Mammary epithelial cell (primary cell): ENCODE results near the gene RASGRP2.

Source experiments
- EZH2 ChIP-seq: IDR thresholded peaks from 2 replicates; pipeline ENCODE4 v1.6.1; 2012; ENCODE audit warnings: low read length, inconsistent platforms, borderline replicate concordance
- TF ChIP-seq, protein P1 (sequence below), 2 donors: IDR thresholded peaks in 1 of 2; conservative IDR thresholded peaks in 1 of 2; 2 replicates each; pipeline ENCODE4 v1.5.1; 2011 to 2012; ENCODE audit warnings: inconsistent platforms in 2 of 2, low read length in 2 of 2, mild to moderate bottlenecking in 2 of 2, control low read depth in 1 of 2, low read depth in 1 of 2; ENCODE audit not compliant: insufficient read depth in 1 of 2; ENCODE audit errors: extremely low read depth in 1 of 2

DNA sequence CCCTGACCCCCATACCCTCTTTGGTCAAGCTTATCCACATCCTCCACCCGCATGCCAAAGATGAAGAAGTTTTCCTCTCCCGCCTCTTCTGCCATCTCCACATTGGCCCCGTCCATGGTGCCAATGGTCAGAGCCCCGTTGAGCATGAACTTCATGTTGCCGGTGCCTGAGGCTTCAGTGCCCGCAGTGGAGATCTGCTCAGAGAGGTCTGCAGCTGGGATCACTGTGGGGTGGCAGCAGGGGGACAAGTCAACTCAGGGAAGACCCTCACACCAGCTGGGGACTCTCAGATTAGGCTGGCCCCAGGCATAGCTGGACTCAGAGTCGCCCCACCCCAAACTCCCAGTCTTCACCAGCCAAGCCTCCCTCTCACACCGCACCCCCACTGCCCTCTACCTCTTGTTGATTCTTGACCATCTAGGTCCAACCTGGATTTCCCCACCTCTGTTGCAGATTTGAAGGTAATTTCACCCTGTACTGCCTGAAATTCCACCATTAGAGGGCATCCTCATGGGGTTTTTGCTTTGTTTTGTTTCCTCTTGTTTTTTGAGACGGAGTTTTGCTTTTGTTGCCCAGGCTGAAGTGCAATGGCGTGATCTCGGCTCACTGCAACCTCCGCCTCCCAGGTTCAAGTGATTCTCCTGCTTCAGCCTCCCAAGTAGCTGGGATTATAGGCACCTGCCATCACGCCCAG lies 6.6 kb upstream of the RASGRP2 start:
- TF ChIP-seq, protein P1, sequence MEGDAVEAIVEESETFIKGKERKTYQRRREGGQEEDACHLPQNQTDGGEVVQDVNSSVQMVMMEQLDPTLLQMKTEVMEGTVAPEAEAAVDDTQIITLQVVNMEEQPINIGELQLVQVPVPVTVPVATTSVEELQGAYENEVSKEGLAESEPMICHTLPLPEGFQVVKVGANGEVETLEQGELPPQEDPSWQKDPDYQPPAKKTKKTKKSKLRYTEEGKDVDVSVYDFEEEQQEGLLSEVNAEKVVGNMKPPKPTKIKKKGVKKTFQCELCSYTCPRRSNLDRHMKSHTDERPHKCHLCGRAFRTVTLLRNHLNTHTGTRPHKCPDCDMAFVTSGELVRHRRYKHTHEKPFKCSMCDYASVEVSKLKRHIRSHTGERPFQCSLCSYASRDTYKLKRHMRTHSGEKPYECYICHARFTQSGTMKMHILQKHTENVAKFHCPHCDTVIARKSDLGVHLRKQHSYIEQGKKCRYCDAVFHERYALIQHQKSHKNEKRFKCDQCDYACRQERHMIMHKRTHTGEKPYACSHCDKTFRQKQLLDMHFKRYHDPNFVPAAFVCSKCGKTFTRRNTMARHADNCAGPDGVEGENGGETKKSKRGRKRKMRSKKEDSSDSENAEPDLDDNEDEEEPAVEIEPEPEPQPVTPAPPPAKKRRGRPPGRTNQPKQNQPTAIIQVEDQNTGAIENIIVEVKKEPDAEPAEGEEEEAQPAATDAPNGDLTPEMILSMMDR (conservative IDR thresholded peaks at IDR 0.05 in 1 of 2, IDR thresholded peaks at IDR 0.05 in 1 of 2; ENCODE audit: extremely low read depth in 1 of 2, insufficient read depth in 1 of 2, low read depth in 1 of 2, low read length in 2 of 2) = no peak
- TF ChIP-seq EZH2 = no peak
